GM11168 (cell line): ENCODE results near the gene RAB28.
"Not testable (repeated sequence)": the region's sequence is repeated elsewhere in the genome, so short reads cannot be mapped to it uniquely, and the experiment has no call there.

Experiments
- in situ Hi-C: fragments of 300-500 bp; cut with MboI; formaldehyde crosslinking; loops from one replicate; pipeline ENCODE4 v1.12.0; 2022; ENCODE audit warnings: low sequenced_read_pairs; ENCODE audit not compliant: unreplicated experiment

RAB28 gene

DNA sequence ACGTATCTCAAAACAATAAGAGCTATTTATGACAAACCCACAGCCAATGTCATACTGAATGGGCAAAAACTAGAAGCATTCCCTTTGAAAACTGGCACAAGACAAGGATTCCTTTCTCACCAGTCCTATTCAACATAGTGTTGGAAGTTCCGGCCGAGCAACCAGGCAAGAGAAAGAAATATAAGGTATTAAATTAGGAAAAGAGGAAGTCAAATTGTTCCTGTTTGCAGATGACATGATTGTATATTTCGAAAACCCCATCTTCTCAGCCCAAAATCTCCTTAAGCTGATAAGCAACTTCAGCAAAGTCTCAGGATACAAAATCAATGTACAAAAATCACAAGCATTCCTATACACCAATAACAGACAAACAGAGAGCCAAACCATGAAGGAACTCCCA lies 94.2 kb downstream of the RAB28 start:
- in situ Hi-C loops = not testable (repeated sequence)

- in situ Hi-C loops = no loop called here
Measured at GRCh38 chr4:13386405-13387107, 97.6 kb downstream of the RAB28 start.

GRCh38 chr4:13384055-13384454 lies 100.1 kb downstream of the RAB28 start:
- in situ Hi-C loops = no loop called here

GRCh38 chr4:13378973-13379759 lies 105.0 kb downstream of the RAB28 start:
- in situ Hi-C loops = no loop called here

- in situ Hi-C loops = no loop called here
Measured at GRCh38 chr4:13371048-13371447, 113.1 kb downstream of the RAB28 start.

- in situ Hi-C loops = no loop called here
Measured at GRCh38 chr4:13368217-13368616, 115.9 kb downstream of the RAB28 start.

- in situ Hi-C loops = no loop called here
Measured at GRCh38 chr4:13367691-13368090, 116.4 kb downstream of the RAB28 start.

DNA sequence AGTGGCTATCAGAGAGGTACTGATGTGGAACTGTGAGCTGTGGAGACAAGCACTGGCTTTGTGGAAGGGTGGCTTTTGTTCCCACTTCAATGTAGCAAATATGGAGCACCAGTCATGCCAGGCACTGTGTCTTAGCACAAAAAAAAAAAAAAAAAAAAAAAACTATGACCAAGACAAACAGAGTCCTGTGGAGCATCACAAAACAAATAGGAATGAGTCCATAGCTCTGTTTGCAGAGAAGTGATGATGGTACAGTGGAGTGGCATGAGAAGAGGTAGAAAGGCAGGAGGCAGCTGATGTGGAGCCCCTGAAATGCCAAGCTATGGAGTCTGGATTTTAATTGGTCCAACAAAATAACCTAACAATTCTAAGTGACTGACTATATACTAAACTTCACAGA lies 116.9 kb downstream of the RAB28 start:
- in situ Hi-C loops = no loop called here

DNA sequence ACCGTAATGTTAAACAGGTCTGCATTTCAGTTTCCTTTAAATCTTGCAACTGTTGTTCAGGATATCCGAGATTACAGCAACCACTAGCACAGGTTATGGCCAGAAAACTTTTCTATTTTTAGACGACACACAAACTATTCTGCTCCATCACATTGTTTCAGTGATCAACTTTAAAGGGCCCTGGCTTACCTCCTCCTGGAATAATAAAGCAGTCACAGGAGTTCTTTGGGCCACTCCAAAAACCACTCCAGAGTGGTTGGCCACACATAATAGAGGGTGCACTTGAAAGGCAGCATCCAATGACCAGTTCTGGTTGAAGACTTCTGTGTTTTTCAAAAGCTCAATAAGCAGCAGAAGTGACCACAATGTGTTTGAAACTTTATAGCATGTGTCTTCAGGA lies 118.9 kb downstream of the RAB28 start:
- in situ Hi-C loops = no loop called here

- in situ Hi-C loops = no loop called here
Measured at GRCh38 chr4:13364653-13365052, 119.5 kb downstream of the RAB28 start.

DNA sequence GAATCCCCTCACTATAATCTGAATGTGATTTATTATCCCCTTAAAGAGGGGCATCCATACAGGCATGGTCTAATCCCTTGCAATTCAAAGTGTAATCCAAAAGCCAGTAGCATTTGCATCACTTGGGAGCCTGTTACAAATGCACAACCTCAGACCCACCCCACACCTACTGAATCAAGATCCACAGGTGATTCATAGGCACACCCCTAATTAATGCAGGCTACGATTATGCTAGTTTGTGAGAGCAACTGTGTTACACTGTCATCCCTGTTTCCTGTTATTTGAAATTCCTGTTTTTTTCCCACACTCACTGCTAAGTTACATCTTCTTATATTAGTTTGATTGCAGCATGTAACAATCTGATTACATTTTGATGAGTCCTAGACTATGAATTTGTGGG lies 120.0 kb downstream of the RAB28 start:
- in situ Hi-C loops = no loop called here

DNA sequence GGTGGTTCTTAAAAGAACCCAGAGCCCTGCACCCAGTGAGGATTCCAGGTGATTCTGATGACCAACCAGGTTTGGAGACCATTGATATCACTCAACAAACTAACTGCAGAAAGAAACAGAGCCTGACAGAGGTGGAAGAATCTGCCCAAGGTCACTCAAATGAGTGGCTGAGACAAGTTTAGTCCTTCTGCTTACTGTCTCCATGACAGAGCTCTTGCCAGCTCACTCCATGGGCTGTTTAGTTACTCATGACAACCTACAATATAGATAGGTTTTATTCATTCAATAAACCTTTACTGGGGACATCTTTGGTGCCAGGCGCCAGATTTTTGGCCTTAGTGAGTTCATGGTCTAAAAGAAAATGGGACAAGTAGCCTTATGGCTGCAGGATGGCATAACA lies 124.3 kb downstream of the RAB28 start:
- in situ Hi-C loops = no loop called here

DNA sequence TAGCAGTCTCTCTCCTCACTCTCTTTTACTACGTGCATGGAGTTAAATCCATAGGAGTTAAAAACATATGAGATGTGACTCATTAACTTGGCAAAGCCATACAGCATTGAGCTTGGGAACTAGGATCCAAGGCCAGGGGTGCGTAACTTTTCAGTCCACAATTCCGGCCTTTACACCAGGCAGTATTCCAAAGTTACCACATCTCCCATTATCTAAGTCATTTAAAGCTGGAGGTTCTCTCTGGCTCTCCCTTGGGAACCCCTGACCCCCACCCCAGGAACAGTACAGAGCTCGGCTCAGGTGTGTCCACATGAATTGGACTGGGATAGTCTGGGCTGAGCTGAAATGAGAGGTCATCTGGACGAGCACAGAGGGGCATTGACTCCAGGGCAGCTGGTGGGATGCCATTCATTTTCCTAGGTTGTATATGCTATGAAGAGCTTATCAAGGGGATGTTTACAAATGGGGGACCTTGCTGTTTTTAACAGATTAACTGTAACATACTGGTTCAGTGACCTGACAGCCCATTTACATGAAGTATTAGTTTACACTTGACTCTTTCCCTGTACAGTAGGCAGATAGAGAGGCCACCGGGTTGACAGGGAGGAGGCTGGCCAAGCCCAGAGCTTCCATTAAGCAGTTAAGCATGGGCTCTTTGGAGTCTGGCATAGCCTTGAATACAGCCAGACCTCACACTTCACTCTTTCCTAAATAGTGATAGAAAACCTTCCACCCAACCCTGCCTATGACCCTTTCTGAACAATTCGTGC lies 128.8 kb downstream of the RAB28 start:
- in situ Hi-C loops = no loop called here

DNA sequence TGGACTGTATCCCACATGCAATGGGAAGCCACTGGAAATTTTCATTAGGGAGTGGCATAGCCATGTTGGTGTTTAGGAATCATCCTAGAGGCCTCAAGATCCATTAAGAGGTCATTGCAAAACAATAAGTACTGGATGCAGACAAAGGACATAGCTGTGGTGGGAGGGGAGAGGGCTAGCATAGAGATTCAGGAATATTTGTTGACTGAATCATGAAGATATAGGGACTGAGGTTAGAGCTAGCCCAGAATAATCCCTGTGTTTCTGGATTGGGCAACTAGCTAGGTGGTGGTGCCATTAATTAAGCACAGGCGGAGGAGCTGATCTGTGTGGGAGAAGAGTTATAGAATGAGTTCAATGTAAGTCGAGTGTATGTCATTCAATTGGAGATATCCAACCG lies 135.0 kb downstream of the RAB28 start:
- in situ Hi-C loops = no loop called here

- in situ Hi-C loops = no loop called here
Measured at GRCh38 chr4:13348216-13348615, 135.9 kb downstream of the RAB28 start.

DNA sequence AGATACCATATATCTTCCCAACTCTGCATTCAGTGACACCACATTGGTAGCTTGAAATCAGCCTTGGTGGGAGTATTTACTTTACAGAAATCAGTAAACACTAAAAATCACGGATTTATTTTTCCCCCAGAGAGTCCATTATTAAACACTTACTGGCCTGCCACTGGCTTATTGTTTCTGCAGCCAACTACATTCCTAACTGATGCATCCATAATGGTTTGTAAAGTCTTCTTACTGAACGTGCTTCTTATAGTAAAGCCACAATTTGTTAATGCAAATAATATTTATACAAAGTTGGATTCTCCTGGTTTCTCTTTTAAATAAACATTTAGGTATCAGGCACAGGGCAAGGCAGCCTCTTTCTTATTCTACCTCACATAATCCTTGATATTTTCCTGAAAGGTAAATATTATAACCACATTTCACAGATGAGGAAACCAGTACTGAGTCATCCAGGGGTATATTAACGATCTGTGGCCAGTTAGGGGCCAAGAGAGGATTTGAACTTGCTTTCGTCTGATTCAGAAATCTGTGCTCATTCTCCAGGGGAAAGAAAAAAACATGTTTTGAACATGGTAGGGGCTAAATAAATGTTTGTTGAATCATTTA lies 136.5 kb downstream of the RAB28 start:
- in situ Hi-C loops = no loop called here

GRCh38 chr4:13344216-13344615 lies 139.9 kb downstream of the RAB28 start:
- in situ Hi-C loops = no loop called here

GRCh38 chr4:13340672-13341071 lies 143.5 kb downstream of the RAB28 start:
- in situ Hi-C loops = no loop called here

DNA sequence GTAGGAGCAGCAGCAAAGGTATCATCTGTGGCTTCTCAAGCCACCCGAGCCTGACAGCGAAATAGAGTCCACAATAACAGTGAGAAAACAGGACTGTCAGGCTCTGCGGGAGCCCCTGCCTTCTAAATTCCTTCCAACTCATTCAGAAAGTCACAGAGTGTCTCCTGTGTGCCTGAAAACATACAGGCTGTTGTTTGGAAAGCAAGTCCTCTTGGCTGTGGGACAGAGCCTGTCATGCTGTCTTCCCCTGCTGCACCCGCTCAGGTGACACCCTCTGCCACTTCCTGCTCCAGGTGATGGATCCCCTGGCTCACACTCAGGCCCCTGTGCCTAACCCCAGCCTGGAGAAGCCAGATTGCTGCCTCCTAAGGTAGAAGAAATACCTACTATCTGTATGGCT lies 152.3 kb downstream of the RAB28 start:
- in situ Hi-C loops = no loop called here

DNA sequence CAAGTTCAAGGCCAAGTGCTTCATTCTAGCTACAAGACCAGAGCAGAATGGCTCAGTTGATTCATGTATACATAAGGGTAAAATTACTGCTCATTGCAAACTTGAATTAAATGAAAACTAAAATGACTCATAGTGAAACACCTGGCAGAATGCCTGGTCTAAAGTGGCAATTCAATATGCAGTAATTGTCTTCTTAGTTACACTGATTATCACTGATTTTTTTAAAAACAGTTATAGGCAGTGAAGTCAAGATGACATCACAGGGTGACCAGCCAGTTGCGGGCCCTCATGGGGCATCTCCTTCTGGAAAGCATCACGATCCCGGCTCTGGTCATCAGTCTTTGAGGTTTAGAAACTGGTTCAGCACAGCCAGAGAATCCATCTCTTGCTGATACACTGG lies 154.2 kb downstream of the RAB28 start:
- in situ Hi-C loops = no loop called here
